HG02840 (cell line): ENCODE data around the gene ARHGAP9.

ENCODE experiments used
- ATAC-seq: cut with Tn5 transposase; IDR thresholded peaks from one replicate; pipeline ENCODE4 v1.9.1; 2021; ENCODE audit warnings: mild to moderate bottlenecking, moderate library complexity, moderate number of reproducible peaks; ENCODE audit not compliant: unreplicated experiment, low FRiP score

ARHGAP9 gene

DNA sequence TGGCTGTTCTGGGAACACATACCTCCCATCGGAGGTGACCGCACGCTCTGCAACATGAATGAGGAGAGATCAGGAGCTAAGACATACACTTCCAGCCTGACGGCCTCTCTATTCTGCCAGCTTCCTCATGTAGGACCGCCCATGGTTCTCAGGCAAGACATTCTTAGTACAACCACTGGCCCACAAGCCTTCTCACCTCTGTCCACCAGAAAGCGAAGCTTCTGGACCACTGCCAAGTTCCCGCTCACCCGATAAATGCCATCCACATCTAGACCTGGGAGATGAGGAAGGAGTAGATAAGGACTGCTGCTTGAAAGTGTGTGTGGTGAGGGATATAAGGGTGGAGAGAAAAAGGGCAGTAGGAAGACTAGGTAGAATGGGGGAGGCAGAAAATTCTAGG lies 5.2 kb downstream of the ARHGAP9 start:
- ATAC-seq = no peak

DNA sequence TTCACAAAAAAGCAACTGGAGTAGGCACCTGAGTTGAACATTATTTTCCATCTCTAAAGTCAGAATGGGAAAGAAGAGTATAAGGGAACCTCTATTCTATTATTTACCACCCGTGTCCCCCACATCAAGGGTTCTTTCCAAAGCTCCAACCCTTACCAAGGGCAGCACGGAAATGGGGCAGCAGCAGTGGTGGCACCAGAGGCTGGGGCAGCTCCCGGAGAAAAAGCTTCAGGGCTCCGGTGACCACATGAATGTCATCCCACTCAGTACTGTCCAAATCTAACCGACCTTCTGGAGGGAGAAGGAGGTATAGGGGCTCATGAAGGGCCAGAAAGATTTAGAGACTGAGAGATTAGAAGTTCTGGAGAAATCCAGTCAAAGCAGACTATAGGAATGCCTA lies 5.8 kb downstream of the ARHGAP9 start:
- no peak for ATAC-seq

DNA sequence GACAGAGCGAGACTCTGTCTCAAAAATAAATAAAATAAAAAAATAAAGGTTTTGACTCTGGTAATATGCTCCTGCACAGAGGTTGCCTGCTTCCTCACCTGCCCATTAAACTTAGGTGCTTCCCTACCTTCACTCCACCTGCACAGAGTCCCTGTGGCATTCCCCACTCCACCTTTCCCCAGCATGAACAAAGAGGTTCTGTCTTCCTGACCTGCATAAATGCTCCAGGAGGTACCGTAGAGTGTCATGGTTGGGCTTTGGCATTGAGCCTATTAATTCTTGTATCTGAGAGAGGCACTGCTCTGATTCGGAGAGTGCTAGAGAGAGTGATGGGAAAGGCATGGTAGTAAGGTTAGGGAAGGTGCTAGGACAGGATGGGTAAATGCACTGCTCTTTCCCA lies 6.3 kb downstream of the ARHGAP9 start:
- ATAC-seq = no peak

DNA sequence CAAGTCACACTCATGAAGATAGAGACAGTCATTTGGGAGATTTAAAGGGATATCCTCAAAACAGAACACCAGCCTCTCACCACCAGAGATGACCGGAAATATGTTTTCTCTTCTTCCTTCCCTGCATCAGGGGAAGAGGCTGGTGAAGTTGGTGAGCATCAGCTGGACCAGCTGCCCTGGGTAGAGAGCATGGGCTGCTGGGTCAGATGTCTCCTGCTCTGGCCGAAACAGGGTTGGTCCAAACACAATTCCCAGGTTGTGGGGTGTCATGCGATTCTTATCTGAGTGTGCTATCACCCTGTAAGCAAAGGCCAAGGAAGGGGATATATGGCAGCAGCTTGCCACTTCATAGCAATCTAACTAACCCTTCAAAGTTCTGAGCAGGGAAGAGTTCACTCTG lies 7.3 kb downstream of the ARHGAP9 start:
- no peak for ATAC-seq

DNA sequence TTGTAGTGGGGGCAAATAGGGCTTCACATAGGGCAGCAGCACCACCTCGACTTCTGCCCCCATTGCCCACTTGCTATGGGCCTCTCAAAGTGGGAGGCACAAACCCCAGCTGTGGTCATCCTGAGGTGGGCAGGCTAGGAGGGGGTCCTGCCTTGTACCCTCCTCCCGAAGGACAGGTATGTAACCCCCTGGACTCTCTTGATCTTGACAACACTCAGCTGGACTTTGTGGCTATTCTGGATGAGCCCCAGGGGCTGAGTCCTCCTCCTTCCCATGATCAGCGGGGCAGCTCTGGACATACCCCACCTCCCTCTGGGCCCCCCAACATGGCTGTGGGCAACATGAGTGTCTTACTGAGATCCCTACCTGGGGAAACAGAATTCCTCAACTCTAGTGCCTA lies 8.0 kb downstream of the ARHGAP9 start:
- ATAC-seq = no peak

DNA sequence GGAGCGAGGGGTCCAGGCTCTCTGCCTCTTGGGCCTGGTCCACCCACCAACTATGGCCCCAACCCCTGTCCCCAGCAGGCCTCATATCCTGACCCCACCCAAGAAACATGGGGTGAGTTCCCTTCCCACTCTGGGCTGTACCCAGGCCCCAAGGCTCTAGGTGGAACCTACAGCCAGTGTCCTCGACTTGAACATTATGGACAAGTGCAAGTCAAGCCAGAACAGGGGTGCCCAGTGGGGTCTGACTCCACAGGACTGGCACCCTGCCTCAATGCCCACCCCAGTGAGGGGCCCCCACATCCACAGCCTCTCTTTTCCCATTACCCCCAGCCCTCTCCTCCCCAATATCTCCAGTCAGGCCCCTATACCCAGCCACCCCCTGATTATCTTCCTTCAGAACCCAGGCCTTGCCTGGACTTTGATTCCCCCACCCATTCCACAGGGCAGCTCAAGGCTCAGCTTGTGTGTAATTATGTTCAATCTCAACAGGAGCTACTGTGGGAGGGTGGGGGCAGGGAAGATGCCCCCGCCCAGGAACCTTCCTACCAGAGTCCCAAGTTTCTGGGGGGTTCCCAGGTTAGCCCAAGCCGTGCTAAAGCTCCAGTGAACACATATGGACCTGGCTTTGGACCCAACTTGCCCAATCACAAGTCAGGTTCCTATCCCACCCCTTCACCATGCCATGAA lies 8.6 kb downstream of the ARHGAP9 start:
- ATAC-seq = no peak

DNA sequence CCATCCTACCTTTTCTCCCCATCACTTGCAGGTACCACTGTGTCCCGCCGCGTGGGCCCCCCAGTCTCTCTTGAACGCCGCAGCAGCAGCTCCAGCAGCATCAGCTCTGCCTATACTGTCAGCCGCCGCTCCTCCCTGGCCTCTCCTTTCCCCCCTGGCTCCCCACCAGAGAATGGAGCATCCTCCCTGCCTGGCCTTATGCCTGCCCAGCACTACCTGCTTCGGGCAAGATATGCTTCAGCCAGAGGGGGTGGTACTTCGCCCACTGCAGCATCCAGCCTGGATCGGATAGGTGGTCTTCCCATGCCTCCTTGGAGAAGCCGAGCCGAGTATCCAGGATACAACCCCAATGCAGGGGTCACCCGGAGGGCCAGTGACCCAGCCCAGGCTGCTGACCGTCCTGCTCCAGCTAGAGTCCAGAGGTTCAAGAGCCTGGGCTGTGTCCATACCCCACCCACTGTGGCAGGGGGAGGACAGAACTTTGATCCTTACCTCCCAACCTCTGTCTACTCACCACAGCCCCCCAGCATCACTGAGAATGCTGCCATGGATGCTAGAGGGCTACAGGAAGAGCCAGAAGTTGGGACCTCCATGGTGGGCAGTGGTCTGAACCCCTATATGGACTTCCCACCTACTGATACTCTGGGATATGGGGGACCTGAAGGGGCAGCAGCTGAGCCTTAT lies 9.2 kb downstream of the ARHGAP9 start:
- ATAC-seq = no peak

DNA sequence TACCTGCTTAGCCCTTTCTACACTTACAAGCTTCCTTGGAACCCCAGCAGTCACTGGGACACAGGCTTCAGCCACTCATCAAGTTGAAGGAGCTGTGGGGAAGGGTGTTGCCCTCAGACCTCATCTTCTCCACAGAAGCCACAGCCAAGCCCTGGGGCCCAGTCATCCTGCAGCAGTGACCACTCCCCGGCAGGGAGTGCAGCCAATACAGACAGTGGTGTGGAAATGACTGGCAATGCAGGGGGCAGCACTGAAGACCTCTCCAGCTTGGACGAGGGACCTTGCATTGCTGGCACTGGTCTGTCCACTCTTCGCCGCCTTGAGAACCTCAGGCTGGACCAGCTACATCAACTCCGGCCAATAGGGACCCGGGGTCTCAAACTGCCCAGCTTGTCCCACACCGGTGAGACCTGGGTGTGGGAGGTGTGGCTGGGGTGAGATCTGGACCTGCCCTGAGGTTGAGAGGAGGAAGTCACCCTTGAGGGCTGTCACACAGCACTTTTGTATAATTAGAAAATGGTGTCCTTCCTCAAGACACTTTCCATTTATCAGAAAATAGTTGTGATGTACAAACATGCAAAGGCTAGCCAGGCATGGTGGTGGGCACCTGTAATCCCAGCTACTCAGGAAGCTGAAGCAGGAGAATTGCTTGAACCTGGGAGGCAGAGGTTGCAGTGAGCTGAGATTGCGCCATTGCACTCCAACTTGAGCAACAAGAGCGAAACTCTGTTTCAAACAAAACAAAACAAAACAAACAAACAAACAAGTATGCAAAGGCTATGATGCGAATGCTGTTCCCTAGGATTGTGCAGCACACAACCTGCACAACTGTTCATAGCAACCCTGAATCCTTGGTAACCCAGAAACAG lies 10.1 kb downstream of the ARHGAP9 start:
- no peak for ATAC-seq

DNA sequence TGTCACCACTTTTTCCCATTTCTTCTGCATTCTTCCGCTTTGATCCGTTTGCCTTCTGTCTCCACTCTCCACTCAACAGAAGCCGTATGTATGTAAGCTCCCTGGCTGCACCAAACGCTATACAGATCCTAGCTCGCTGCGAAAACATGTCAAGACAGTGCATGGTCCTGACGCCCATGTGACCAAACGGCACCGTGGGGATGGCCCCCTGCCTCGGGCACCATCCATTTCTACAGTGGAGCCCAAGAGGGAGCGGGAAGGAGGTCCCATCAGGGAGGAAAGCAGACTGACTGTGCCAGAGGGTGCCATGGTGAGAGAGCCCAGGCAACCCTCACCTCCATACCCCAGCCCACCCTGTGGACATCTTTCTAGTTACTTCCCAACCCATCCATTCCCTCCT lies 11.8 kb downstream of the ARHGAP9 start:
- ATAC-seq = no peak

DNA sequence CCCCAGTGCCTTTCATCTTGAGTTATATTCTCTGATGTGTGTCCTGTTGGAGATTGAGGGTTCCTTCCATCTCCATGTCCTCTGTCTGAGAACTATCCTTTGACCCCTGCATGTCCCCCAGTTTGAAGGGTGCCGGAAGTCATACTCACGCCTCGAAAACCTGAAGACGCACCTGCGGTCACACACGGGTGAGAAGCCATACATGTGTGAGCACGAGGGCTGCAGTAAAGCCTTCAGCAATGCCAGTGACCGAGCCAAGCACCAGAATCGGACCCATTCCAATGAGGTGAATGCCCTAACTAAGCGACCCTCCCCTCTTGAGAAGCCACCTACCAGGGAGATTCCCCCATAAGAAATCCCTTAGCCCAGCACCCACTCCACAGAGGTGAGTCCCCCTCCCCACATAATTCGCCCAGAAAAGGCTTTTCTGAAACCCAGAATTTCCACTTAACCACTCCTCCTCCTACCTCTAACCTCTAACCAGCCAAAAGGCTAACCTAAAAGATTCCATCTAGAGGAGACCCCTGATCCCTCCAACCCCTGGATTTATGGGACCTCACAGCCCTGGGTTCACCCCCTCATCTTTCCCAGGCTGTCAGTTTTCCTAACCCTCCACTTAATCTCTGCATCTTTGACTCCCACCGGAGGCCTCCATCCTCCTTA lies 12.3 kb downstream of the ARHGAP9 start:
- ATAC-seq = no peak

DNA sequence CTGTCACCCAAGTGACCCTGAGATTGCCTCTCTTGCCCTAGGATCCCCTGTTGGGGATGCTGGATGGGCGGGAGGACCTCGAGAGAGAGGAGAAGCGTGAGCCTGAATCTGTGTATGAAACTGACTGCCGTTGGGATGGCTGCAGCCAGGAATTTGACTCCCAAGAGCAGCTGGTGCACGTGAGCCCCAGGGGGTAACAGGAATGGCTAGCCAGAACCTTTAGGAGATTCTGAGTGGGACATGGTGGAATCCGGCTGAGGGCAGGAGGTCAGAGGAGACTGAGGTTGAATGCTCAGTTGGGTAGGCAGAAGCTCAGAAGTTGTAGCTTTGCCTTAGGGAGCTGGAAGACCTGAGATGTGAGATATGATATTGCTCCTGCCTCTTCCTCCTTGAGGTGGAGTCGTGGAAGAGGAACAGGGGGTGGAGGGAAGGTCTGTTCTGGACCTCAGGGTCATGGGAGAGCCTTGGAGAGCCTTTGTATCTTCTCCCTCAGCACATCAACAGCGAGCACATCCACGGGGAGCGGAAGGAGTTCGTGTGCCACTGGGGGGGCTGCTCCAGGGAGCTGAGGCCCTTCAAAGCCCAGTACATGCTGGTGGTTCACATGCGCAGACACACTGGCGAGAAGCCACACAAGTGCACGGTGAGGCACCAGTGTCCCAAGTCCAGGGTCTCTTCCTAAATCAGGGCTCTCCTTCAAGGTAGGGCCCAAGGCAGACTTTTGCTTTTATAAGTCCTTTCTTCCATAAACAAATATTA lies 13.7 kb downstream of the ARHGAP9 start:
- no peak for ATAC-seq

DNA sequence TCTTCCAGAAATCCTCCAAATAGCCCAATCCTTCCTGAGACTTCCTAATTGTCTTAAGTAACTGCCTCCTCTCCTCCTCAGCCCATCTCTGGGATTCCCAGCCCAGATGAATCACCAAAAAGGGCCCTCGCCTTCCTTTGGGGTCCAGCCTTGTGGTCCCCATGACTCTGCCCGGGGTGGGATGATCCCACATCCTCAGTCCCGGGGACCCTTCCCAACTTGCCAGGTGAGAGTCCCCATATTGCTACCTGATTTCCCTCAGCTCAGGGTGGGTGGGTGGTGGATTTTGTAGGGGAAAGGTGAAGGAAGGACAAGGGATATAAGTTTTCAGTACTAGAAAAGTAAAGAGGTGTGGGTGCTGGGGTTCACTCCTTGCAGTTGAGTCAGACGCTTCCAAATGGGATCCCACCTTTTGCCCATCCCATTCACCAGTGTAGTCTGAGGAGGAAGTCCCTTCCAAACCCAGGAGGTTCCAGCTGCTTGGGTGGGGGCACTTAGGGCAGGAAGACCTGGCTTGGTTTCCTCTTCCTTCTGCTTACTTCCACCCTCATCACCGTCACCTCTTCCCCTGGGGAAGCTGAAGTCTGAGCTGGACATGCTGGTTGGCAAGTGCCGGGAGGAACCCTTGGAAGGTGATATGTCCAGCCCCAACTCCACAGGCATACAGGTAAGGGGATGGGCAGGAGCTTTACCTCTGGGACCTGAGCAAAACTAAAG lies 14.5 kb downstream of the ARHGAP9 start:
- ATAC-seq = no peak

DNA sequence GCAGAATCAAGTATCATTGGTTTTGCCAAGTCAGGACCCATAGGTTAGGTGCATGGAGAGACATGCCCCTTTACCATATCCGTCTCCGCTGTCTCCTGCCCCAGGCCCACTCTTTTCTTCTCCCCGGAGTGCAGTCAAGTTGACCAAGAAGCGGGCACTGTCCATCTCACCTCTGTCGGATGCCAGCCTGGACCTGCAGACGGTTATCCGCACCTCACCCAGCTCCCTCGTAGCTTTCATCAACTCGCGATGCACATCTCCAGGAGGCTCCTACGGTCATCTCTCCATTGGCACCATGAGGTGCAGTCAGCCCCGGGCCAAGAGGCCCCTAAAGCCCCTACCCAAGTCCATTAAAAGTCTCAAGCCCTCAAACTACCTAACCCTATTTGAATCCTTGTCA lies 15.1 kb downstream of the ARHGAP9 start:
- ATAC-seq = no peak

DNA sequence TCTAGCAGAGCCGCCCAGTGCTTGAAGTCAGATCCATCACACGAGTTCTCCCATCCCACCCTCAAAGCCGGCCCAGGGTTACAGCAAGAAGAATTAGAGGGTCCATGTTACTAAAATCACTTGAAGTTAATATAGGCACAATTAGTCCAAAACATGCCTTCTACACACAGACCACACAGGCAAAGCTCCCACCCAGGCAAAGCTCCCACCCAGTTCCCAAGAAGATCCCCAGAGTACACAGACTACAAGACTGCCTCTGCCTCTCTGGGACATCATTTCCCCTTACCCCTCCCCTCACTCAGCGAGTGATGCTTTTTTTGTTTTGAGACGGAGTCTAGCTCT lies 16.8 kb downstream of the ARHGAP9 start:
- ATAC-seq = no peak

DNA sequence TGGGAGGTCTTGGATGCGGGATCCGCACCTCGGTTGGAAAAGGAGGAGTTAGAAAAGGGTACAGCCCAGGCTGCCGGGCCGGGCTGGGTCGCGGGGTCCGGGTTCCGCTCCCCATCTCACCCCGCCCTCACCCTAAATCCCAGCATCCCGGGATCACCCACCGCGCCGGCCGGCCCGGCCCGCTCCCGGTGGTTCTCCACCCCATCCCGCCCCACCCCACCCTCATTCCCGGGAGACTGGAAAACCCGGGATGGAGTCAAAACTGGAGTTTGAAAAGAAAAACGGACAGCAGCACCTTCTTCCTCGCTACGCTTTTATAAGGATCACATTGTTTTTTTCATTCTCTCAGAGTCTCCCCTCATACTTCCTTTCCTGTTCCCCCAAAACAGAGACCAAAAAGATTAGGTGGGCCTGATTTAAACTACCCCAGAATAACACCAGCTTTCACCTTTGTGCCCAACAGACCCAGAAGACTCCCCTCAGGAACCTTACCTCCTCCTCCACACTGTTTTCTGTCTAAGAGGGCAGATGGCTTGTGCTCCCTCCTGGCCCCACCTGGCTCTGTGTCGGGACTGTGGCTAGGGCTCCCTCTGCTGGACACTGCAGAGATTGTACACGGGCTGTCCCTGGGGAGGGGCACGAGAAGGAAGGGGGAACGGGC lies 17.3 kb downstream of the ARHGAP9 start:
- peak; percentile 62 for ATAC-seq

DNA sequence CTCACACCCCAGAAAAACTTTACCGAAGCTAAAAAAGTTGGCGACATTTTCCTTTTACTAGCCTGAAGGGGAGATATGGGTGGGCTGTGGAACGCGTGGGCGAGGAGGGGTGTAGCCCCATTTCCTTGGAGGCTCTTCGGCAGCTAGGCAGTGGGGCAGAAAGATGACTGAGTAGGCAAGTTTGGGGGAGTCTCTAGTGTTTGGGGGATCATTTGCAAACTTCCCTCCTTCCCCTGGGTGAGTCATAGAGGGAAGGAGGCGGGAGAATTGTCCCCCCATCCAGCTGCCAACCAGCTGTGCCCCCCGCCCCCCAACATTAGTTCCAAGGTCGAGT lies 17.8 kb downstream of the ARHGAP9 start:
- no peak for ATAC-seq

DNA sequence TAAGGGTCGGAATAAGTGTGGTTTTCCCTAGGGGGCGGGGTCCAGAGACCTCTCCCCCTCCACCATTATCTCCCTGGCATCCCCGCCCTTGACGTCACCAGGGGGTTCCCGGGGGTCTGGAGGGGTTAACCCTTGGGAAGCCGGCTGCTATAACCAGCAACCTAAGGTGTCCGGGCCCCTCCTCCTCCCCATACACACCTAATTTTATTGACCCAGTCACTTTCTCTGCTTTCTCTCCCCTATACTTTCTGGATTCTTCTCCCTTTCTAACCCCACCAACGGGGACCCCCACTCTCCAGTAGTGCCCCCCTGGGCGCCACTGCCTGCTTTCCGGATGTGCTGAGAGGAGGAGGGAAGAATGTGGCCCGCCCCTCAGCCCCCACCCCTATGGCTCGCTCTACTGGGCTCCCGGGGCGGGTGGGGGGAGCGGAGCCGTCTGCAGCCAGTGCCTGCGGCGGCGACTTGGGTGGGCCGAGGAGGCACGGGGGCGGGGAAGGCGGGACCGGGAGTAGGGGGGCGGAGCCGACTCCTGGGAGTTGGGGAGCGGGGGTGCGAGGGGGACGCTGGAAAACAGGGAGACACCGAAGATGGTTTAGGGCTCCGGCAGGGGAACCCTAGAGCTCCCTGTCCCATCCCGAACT lies 18.3 kb downstream of the ARHGAP9 start:
- ATAC-seq = no peak

DNA sequence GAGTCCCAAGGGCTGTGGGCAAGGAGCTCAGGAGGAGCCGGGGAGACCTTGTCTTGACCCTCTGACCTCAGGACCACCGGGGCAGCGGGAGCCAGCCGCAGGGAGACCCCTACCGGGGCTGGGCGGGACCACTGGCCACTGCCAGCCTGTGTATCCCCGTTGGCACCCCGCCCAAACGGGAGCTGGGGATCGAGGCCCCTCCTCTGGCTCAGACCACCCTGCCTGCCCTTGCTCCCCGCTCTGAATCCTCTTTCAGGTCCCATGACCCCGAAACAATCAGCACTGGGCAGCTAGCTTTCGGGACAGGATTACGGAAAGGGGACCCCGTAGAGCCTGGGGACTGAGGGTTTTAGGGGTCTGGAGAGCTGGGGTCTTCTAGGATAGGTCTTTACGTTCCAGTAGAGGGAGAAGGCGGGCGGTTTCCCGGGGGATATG lies 18.8 kb downstream of the ARHGAP9 start:
- no peak for ATAC-seq

DNA sequence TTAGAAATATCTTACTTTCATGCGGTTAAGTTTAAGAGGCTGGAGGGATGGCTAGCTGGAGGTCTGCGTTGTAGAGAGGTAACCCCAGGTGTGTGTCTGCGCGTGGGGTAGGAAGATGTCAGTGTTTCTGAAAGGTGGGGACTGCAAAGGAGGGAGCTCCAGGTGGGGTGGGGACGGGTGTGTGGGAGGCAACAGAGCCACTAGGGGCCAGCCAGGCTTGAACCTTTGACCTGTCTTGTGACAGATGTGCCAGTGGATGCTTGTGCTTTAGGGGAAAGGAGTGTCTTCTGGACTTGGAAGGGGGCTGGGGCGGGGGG lies 19.2 kb downstream of the ARHGAP9 start:
- ATAC-seq = no peak
